Neural cell (in vitro differentiated cells): ENCODE data around the gene DDX5. TPM values are rescaled to one million over a fixed set of nuclear protein-coding genes. Genes with fewer than 3 reads are reported as not detected.

Experiments used
- H2AFZ ChIP-seq: fragments of 200-600, 300-800 bp; sonication (generic), shearing (Covaris generic); 2 replicates; pipeline ENCODE4 v1.6.0; 2014; ENCODE audit warnings: low read depth, mild to moderate bottlenecking, antibody characterized with exemption, low read length, moderate library complexity
- H3F3A ChIP-seq: fragments of 200-600 bp; shearing (Covaris generic); 2 replicates; pipeline ENCODE4 v1.6.1; 2016; ENCODE audit warnings: mild to moderate bottlenecking, moderate library complexity, mixed read lengths, antibody characterized with exemption, low read length; ENCODE audit not compliant: insufficient read depth, poor library complexity, severe bottlenecking
- H3K27ac ChIP-seq: fragments of 200-600, 300-800 bp; sonication (generic), shearing (Covaris generic); 2 replicates; pipeline ENCODE4 v1.5.1; 2014; ENCODE audit warnings: mild to moderate bottlenecking, low read length, moderate library complexity
- H3K27me3 ChIP-seq: fragments of 300-800, 200-600 bp; sonication (generic), shearing (Covaris generic); 2 replicates; pipeline ENCODE4 v1.6.0; 2014; ENCODE audit warnings: mild to moderate bottlenecking, low read depth, low read length, moderate library complexity; ENCODE audit not compliant: insufficient read depth
- H3K36me3 ChIP-seq: fragments of 300-800, 200-600 bp; sonication (generic), shearing (Covaris generic); 2 replicates; pipeline ENCODE4 v1.5.1; 2014; ENCODE audit warnings: mild to moderate bottlenecking, antibody characterized with exemption, low read length, moderate library complexity; ENCODE audit not compliant: insufficient read depth
- H3K4me2 ChIP-seq: fragments of 300-800, 200-600 bp; sonication (generic), shearing (Covaris generic); 2 replicates; pipeline ENCODE4 v1.6.0; 2014; ENCODE audit warnings: mild to moderate bottlenecking, low read length
- H3K4me3 ChIP-seq: fragments of 300-800, 200-600 bp; sonication (generic), shearing (Covaris generic); 2 replicates; pipeline ENCODE4 v1.5.1; 2014; ENCODE audit warnings: mild to moderate bottlenecking, low read length, moderate library complexity
- H3K79me2 ChIP-seq: fragments of 200-600 bp; shearing (Covaris generic); replicated peaks from 2 replicates; pipeline ENCODE4 v1.6.0; 2014; ENCODE audit warnings: mild to moderate bottlenecking, low read length, moderate library complexity; ENCODE audit not compliant: insufficient read depth
- H3K9ac ChIP-seq: fragments of 300-800, 200-600 bp; sonication (generic), shearing (Covaris generic); 2 replicates; pipeline ENCODE4 v1.6.1; 2016; ENCODE audit warnings: mild to moderate bottlenecking, low read length, mixed read lengths
- H3K9me2 ChIP-seq: fragments of 200-600 bp; shearing (Covaris generic); 2 replicates; pipeline ENCODE4 v1.6.1; 2016; ENCODE audit warnings: mild to moderate bottlenecking, low read length, mixed read lengths; ENCODE audit not compliant: insufficient read depth
- H3K9me3 ChIP-seq: fragments of 200-600, 300-800 bp; sonication (generic), shearing (Covaris generic); 2 replicates; pipeline ENCODE4 v1.6.1; 2016; ENCODE audit warnings: mild to moderate bottlenecking, mixed run types, low read length, moderate library complexity, mixed read lengths
- H4K20me1 ChIP-seq: fragments of 200-600 bp; shearing (Covaris generic); 2 replicates; pipeline ENCODE4 v1.6.1; 2016; ENCODE audit warnings: mild to moderate bottlenecking, mixed run types; ENCODE audit not compliant: insufficient read depth
- CTCF ChIP-seq: fragments of 450-650 bp; IDR thresholded peaks from 2 replicates; pipeline ENCODE4 v1.5.1; 2014; ENCODE audit warnings: antibody characterized with exemption, mild to moderate bottlenecking, moderate library complexity; ENCODE audit not compliant: poor library complexity, severe bottlenecking
- EP300 ChIP-seq: fragments of 450-650 bp; conservative IDR thresholded peaks from 2 replicates; pipeline ENCODE4 v1.6.1; 2014; ENCODE audit warnings: antibody characterized with exemption, mild to moderate bottlenecking, moderate library complexity; ENCODE audit not compliant: poor library complexity, severe bottlenecking
- EZH2 ChIP-seq: fragments of 200-600, 300-800 bp; shearing (Covaris generic), sonication (generic); IDR thresholded peaks from 2 replicates; pipeline ENCODE4 v1.6.1; 2014; ENCODE audit warnings: antibody characterized with exemption, low read length, borderline replicate concordance, mild to moderate bottlenecking; ENCODE audit not compliant: insufficient read depth, poor library complexity, severe bottlenecking
- MXI1 ChIP-seq: fragments of 450-650 bp; conservative IDR thresholded peaks from 2 replicates; pipeline ENCODE4 v1.6.1; 2014; ENCODE audit warnings: antibody characterized with exemption, mild to moderate bottlenecking; ENCODE audit not compliant: poor library complexity, severe bottlenecking
- POLR2AphosphoS5 ChIP-seq: IDR thresholded peaks from 2 replicates; pipeline ENCODE4 v1.6.1; 2012
- RAD21 ChIP-seq: fragments of 450-650 bp; conservative IDR thresholded peaks from 2 replicates; pipeline ENCODE4 v1.6.1; 2014; ENCODE audit warnings: antibody characterized with exemption, mild to moderate bottlenecking, moderate library complexity
- REST ChIP-seq: IDR thresholded peaks from 2 replicates; pipeline ENCODE4 v1.6.1; 2012; ENCODE audit warnings: borderline replicate concordance
- SMC3 ChIP-seq: fragments of 450-650 bp; conservative IDR thresholded peaks from 2 replicates; pipeline ENCODE4 v1.6.1; 2014; ENCODE audit warnings: antibody characterized with exemption, mild to moderate bottlenecking, moderate library complexity; ENCODE audit not compliant: poor library complexity
- TAF1 ChIP-seq: IDR thresholded peaks from 2 replicates; pipeline ENCODE4 v1.6.1; 2012; ENCODE audit warnings: low read depth
- polyA plus RNA-seq: library from polyadenylated mRNA; depleted of rRNA; stranded (reverse); fragments of >200 nt; gene quantifications from 2 replicates; pipeline ENCODE4 v1.2.3, GENCODE V29; 2014

Gene DDX5
- polyA plus RNA-seq, 1 donor from 2014 or later, result 2,358 TPM

- TF ChIP-seq POLR2AphosphoS5, result no peak
- TF ChIP-seq EP300, result no peak
Observed at GRCh38 chr17:64538508-64539130, 32.5 kb upstream of the DDX5 start (continued).

- Histone ChIP-seq H3K4me3 (no peak overlapping the region), H3K27ac (no peak overlapping the region), H3K9me2 (no peaks in the 10 kb centered on the region), H3K36me3 (peaks cover 17% of the 10 kb centered on the region), H3K9me3 (no peaks in the 10 kb centered on the region), H3K79me2 (no peaks in the 10 kb centered on the region), H3K9ac (no peak overlapping the region), H3K27me3 (no peaks in the 10 kb centered on the region), H3K4me2 (no peak overlapping the region), H2AFZ (no peak overlapping the region), H4K20me1 (no peaks in the 10 kb centered on the region), H3F3A (no peaks in the 10 kb centered on the region)
- TF ChIP-seq EP300, result no peak
- no peak for TF ChIP-seq RAD21
- TF ChIP-seq POLR2AphosphoS5, result no peak
- TF ChIP-seq SMC3, result no peak
- no peak for TF ChIP-seq EZH2
- no peak for TF ChIP-seq REST
- TF ChIP-seq MXI1, result no peak
- TF ChIP-seq CTCF, result no peak
- no peak for TF ChIP-seq TAF1
Observed at GRCh38 chr17:64537488-64537887, 31.4 kb upstream of the DDX5 start.

GRCh38 chr17:64536913-64537312 lies 30.8 kb upstream of the DDX5 start:
- H3K9me3 ChIP-seq, result no peaks in the 10 kb centered on the region
- H3K79me2 ChIP-seq, result no peaks in the 10 kb centered on the region
- no peaks in the 10 kb centered on the region for H3F3A ChIP-seq
- no peak overlapping the region for H3K27ac ChIP-seq
- TF ChIP-seq REST (no peak), MXI1 (no peak), POLR2AphosphoS5 (no peak), SMC3 (no peak), EZH2 (no peak), CTCF (no peak), TAF1 (no peak)
- H3K4me2 ChIP-seq, result no peak overlapping the region
- no peaks in the 10 kb centered on the region for H4K20me1 ChIP-seq
- H3K9ac ChIP-seq, result no peak overlapping the region
- no peaks in the 10 kb centered on the region for H3K9me2 ChIP-seq
- no peak overlapping the region for H3K4me3 ChIP-seq
- H2AFZ ChIP-seq, result no peak overlapping the region
- peaks cover 17% of the 10 kb centered on the region for H3K36me3 ChIP-seq
- H3K27me3 ChIP-seq, result no peaks in the 10 kb centered on the region
